Skeletal muscle cell (primary cell): ENCODE results near the gene ZDHHC18.
A peak's percentile ranks its signal among the peaks of the same experiment; 100 is the strongest.
"Not testable (repeated sequence)": the region's sequence is repeated elsewhere in the genome, so short reads cannot be mapped to it uniquely, and the experiment has no call there.

Source experiments
- DNase-seq: peaks from one replicate; pipeline ENCODE4 v3.0.0-alpha.2; 2010; ENCODE audit warnings: low read depth
- H3K4me3 ChIP-seq: 2 replicates; pipeline ENCODE4 v1.5.1; 2011; ENCODE audit warnings: low read depth, mild to moderate bottlenecking, control low read depth, low read length, moderate library complexity

Gene ZDHHC18

DNA sequence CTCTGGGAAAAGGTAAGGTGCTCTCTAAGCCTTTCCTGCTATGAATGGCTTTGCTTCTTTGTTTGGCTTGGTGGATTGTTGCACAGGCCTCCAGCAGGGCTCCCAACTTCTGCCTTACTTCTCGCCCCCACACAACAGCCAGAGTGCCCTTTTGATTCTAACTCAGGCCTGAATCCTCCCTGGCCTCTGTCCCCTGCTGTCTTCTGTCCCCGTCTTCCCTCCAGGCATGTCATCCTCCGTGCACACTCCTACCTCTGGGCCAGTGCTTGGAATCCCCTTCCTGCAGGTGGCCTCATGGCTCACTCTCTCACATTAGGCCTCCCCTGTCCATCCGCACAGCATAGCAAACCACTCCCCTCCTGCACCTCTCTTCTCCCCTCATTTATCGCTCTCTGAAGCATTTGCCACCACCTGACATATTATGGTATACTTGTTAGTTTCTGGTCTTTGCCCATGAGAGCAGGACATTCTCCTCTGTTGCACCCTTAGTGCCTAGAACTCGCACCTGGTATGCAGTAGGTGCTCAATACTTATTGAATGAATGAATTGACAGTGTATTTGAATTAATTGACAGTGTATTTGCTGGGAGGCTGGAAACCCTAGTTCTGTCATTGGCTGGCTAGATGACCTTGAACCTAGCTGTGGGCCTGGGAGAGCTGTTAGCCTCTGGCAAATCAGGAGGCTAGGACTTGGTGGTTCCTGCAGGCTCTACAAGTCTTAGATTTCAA, 2.9 kb downstream of the ZDHHC18 start:
- no peak for DNase-seq
- no peak overlapping the region for H3K4me3 ChIP-seq

DNA sequence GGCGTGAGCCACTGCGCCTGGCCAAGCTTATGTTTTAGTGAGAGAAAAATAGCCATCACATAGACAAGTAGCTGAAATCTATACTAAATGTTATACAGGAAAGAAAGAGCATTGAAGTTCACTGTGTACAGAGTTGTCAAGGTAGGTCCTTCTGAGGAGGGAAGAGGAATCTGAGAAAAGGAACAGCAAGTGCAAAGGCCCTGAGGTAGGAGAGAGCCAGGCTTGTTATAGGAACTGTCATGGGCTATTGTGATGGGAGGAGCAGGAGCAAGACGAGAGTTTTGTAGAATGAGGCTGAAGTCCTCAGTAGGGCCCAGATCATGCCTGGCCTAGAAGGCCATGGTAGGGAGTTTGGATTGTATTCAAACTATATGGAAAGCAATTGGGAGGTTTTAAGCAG, 4.6 kb downstream of the ZDHHC18 start:
- no peak for DNase-seq

DNA sequence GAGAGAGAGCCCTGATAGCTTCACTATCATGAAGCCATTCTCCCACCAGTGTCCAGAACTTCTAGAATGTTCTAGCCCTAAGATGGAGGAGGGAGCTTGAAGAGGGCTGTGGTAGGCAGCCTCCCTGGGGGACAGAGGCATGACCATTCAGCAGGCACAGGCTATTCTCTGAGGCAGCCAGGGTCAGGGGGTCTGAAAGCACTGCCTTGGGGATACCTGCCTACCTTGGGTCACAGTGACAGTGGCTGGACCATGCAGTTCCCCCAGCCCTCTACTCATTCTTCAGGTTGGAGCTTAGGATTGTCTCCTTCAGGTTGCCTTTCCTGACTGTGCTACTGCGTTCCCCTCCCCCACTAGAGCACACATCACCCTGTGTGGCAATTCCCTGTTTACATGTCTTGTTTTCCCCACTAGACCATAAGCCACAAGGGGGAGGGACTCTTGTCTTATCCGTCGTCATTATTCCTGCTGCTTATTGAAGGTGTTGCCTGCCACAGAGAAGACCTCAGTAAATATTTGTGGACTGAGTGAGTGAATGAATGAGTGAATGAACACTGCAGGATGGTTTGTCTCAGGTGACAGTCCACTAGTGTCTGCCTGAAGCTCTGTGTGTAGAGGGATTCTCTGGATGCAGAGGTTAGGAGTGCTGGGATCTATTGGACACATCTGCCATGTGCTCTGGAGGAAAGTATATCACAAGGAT, 5.2 kb downstream of the ZDHHC18 start:
- no peak overlapping the region for H3K4me3 ChIP-seq
- DNase-seq: no peak

More for the DNA sequence above, 4.6 kb downstream of the ZDHHC18 start:
- no peak overlapping the region for H3K4me3 ChIP-seq

DNA sequence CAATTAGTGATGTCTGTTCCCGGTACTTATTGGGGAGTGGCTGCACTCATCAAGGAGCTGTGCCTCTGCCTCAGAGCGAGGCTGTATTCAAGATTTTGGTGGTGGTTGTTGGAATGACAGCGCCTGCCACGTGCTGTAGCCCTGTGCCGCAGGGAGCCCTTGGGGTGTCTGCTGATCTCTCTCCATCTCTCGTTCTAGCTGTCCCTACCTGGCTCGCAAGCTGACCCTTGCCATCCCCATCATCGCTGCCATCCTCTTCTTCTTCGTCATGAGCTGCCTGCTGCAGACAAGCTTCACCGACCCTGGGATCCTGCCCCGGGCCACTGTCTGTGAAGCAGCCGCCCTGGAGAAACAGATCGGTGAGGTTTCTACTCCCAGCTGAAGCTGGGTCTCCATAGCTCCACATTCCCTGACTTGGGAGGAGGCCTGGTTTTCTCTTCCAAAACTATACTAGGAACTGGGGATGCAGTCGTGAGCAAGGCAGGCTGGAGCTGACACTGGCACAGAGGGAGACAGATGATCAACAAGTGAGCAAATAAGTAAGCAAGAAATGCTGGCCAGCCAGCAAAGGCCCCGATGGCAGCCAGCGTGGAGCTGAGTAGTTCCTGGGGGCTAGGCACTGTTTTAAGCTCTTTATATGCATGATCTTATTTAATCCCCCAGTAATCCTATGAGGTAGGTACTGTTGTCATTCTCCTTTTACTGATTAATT, 5.9 kb downstream of the ZDHHC18 start:
- H3K4me3 ChIP-seq: no peak overlapping the region

DNA sequence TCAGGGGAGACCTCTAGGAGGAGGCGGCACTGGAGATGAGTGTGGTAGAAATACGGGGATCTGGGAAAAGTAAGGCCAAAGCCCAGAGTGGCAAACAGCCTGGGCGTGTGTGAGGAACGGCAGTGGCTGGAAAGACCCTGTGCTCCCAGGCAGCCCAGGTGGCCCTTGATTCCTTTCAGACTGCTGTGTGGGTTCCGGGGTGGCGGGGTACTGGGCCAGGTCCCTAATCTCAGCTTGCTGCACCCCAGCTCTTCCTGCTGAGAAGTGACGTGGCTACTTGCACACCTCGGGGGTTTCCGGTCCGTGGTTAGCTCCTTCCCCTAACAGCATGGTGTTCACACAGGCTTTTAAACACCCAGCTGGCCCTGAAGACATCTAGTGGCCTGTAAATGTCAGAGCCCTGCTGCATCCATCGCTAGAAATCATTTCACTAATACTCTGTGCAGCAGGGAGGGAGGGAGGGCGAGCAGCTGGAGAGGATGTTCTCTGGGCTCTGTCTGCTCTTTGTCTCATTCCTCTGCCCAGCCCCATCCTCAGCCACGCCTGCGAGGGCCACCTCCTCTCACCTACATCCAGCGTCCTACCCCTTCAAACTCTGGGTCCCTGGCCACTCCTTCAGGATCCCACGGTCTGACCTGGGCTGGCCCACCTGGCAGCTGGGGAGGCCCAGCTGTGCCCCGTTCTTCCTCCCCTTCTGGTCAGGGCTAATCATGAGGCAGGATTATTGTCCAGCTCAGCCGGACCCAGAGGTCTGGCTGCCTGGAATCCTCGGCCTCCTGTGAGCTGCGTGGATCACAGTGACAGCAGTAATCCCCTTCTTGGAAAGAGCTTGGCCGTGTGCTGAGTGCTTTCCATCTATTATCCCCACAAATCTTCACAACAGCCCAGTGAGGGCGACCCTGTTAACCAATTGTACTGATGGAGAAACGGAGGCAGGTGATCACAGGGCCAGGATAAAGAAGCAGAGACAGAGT, 7.2 kb downstream of the ZDHHC18 start:
- no peak overlapping the region for H3K4me3 ChIP-seq
- DNase-seq: no peak

More for the DNA sequence above, 5.9 kb downstream of the ZDHHC18 start:
- DNase-seq: no peak

DNA sequence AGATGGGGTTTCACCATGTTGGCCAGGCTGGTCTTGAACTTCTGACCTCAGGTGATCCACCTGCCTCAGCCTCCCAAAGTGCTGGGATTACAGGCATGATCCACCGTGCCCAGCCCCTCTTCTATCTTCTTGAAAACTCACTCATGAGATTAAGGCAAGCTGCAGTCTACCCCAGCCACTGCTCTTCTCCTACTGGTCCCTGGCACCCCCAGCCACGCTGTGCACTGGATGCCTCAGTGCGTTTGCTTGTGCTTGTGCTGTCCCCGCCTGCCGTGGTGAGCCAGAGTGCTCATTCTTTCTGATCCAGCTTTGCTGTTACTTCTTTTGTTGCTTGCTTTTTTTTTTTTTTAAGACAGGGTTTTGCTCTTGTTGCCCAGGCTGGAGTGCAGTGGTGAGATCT, 11.2 kb downstream of the ZDHHC18 start:
- DNase-seq, H3K4me3 ChIP-seq: not testable (repeated sequence)

DNA sequence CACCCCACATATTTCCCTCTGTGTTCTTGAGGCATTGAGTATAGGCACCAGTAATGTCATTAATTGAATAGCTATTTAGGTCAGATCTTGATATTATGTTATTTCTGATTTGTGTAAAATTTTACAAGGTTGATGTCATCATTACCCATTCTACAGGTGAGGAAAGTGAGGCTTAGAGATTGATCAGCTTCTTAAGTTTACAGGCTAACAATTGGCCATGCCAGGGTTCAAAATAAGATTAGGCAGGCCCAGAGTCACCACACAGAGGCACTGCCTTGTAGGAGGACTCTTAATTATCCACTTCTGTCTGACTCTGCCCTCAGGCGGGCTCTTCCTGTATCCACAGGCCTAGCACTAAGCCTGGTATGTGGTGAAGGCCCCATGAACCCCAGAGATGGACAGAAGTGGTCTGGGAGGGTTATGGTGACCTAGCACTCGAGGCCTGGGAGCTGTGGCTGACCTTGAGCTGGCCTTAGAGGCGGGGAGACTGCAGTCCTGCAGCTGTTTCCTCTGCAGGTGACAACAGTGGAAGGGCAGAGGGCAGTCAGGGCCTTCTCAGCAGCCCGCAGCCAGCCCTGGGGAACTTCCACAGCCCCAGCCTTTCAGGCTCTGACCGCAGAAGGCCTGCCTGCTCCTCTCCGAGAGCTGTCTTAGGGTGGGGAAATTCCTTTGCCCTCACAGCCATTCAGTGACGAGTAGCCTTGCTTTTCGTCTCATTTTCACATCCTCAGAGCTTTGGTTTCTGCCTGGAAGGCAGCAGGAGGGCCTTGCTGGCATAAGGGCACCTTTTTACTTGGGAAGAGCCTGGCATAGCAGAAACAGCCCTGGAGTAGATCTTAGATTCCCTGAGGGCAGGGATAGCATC, 12.2 kb downstream of the ZDHHC18 start:
- no peak overlapping the region for H3K4me3 ChIP-seq
- no peak for DNase-seq

DNA sequence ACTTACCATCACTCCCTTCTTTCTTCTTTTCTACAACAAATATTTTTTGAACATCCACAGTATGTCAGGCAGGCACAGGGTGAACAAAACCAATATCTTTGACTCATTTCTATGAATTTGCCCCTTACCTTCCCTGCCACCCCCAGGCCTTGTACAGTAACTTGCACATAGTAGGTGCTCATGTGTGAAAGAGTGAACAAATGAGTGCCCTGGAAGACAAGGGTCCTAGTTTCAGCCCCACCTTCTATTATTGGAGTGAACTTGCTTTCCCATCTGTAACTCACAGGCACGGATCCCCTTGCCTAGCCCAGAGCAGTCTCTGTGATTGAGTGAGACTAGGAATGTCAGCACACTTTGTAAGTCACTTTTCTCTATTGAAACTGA, 12.8 kb downstream of the ZDHHC18 start:
- no peak for DNase-seq
- no peak overlapping the region for H3K4me3 ChIP-seq

DNA sequence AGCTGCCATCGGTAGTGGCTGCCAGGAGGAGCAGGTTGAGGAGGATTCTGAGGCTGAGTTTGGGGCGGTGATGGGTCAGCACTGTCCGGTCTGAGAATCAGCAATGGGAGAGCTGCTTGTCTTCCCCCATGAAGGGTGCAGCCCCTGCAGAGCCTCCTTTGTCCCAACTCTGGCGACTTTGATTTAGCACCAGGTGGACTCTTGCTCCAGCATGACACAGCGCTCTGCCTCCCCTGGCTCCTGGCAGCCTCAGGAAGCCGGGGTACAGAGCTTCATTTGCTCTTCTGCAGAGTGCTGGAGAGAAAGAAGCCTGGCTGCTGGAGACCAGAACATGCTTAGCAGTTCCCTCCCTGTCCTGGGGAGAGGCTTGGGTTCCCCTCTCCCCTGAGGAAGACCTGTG, 13.3 kb downstream of the ZDHHC18 start:
- no peak overlapping the region for H3K4me3 ChIP-seq
- DNase-seq: no peak

DNA sequence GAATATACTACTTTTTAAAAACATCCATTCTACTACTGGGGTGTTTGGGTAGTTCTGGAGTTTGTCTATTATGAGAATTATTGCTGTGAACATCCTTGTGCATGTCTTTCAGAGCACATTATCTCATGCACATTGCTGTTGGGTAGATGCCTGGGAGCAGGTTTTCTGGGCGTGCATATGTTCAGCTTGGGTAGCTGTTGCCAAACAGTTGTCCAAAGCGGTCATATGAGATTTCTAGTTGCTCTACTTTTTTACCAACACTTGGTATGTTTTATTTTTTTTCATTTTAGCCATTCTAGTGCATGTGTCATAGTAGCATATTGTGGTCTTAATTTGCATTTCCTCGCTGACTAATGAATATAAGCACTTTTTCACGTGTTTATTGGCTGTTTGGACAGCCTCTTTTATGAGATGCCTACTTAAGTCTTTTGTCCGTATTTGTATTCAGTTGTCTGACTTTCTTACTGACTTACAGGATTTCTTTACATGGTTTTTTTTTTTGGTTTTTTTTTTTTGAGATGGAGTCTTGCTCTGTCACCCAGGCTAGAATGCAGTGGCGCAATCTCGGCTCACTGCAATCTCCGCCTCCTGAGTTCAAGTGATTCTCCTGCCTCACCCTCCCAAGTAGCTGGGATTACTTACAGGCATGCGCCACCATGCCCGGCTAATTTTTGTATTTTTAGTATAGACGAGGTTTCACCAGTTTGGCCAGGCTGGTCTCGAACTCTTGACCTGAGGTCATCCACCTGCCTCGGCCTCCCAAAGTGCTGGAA, 18.1 kb downstream of the ZDHHC18 start:
- H3K4me3 ChIP-seq: no peak overlapping the region
- no peak for DNase-seq

DNA sequence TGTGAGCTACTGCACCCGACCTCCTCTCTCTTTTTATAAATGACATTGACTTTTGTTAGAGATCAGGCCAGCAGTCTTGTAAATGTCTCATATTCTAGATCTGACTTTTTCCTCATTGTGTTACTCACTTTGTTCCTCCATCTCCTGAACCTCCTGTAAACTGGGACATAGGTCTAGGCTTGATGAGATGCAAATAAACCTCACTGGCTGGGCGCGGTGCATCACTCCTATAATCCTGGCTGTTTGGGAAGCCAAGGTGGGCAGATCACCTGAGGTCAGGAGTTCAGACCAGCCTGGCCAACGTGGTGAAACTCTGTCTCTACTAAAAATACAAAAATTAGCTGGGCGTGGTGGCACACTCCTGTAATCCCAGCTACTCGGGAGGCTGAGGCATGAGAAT, 21.3 kb downstream of the ZDHHC18 start:
- DNase-seq, H3K4me3 ChIP-seq: not testable (repeated sequence)

DNA sequence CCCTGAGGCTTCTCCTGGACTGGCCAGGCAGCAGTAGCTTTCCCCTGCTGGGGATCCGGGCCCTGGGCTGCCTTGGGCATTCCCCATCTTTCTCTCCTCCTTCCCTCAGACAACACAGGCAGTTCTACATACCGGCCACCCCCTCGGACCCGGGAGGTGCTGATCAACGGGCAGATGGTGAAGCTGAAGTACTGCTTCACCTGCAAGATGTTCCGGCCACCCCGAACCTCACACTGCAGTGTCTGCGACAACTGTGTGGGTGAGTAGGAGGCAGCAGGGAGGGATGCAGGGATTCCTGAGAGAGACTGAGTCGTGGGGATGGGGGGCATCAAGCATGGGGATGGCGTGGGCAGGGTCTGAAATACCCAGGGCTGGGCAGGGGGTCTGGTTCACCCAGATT, 22.0 kb downstream of the ZDHHC18 start:
- no peak overlapping the region for H3K4me3 ChIP-seq
- DNase-seq: no peak

DNA sequence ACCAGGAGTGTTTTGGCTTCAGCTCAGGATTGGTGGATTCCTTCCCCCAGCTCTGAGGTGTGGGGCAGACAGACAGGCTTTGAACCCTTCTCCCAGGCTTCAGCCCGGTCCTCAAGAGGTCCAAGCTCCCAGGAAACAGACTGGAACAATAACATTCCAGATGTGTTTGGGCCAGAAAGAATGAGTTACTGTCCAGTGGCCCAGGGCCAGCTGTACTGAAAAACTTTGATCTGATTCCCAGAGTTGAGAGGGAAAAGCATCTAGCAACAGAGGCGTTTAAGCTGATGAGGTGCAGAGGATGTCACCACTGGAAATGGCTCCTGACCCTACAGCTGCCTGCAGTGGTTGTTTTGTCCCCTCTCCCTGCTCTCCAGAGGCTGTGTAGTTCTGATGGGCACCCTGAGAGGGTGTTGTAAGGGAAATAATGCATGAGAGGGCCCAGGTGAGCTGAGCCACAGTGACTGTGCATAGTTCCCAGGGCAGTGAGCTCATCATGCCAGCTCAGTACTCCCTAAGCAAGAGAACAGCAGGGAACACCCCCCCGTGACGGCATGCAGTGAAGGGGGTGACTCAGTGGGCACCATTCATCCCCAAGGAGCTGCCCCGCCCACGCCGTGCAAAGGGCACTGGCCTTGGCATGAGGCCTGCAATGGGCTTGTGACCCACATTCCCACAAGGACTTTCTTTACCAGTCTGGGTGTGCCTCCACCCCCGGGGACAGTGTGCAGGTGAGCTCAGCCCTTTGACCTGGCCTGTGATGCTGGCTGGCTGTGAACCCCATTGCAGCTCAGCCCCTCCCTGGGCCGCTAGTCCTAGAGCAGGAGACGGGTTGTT, 22.7 kb downstream of the ZDHHC18 start:
- H3K4me3 ChIP-seq: no peak overlapping the region
- peak; percentile 62 for DNase-seq

DNA sequence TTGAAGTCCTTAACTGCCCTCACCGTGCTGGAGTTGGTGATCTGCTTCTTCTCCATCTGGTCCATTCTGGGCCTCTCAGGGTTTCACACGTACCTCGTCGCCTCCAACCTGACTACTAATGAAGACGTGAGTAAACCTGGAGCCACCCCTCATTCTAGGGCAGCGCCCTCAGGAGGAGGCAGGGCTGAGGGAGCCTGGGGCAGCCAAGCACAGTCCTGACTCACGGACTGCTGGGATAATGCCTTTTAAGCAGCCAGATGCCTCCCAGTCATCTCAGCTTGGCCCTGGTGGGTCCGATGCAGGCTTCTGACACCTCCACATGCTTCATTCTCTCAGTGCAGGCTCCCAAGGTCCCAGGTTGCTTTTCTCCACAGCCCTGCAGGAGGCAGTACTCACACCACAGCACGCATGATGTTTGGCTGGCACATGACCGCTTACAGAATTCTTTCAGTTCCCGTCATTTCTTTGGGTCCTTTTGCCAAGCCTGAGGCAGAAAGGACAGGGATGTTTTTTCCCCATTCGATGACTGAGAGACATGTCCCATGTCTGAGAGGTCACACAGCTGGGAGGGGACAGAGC, 24.7 kb downstream of the ZDHHC18 start:
- no peak for DNase-seq
- H3K4me3 ChIP-seq: no peak overlapping the region

DNA sequence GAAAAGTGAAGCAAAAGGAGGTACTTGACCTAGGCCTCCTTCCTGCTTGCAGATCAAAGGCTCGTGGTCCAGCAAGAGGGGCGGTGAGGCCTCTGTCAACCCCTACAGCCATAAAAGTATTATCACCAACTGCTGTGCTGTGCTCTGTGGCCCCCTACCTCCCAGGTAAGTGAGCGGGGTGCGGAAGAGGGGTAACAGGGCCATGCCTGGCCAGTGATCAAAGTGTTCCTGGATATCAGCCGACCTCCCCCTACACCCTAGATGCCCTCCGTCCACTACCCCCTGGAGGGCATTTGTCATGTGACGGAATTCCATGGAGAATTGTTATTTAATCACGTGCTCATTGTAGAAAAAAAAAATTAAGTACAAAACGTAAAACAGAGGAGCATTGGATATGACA, 26.2 kb downstream of the ZDHHC18 start:
- DNase-seq: no peak
- no peak overlapping the region for H3K4me3 ChIP-seq

DNA sequence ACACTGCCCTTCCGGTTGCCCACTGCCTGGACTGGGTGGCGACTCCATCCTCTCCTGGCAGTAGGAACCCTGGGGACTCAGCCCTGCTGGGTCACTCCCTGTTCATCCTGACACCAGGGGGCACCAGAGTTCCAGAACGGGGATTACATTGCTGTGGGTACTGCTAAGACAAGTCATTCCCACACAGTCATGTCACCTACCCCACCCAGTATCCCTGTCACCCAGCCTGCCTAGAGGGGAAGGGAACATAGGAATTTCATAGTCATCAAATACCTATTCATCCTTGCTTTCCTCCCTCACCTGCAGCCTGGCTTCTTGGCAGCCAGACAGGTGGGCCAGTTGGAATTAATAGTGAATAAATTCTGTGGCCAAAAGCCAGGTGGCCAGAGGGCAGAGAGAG, 26.7 kb downstream of the ZDHHC18 start:
- H3K4me3 ChIP-seq: no peak overlapping the region
- DNase-seq: no peak

DNA sequence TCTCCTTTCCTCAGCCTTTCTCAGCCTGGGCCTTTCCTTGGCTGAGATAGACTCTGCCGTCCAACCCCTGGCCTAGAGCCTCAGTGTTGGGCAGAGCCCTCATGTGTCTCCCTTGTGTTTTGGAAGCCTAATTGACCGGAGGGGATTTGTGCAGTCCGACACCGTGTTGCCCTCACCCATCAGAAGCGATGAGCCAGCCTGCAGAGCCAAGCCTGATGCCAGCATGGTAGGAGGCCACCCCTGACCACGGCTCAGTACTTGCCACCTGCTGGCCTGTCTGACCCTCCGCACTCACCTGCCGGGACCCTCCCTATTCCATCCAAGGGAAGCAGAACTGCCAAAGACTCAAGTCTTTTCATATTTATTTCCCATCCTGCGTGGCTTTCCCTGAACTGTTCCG, 27.1 kb downstream of the ZDHHC18 start:
- DNase-seq: no peak

More for the DNA sequence above, 27.1 kb downstream of the ZDHHC18 start:
- no peak overlapping the region for H3K4me3 ChIP-seq
